Peyer's patch (tissue), 4 donors: ENCODE measurements around the gene PRTG.
"Not testable (repeated sequence)": the region's sequence is repeated elsewhere in the genome, so short reads cannot be mapped to it uniquely, and the experiment has no call there.

Experiments used
- CTCF ChIP-seq, 6 experiments: fragments of 450-650 bp in 4 of 6; fragments of 200-600 bp in 2 of 6; sonication (generic) in 1 of 6; IDR thresholded peaks; one replicate each; pipeline ENCODE4 v1.5.1; 2017 to 2019; ENCODE audit warnings: antibody characterized with exemption in 6 of 6, mild to moderate bottlenecking in 3 of 6, moderate library complexity in 1 of 6
- POLR2A ChIP-seq, 2 donors: fragments of 450-650 bp; IDR thresholded peaks; one replicate each; pipeline ENCODE4 v1.5.1; 2017; ENCODE audit warnings: antibody characterized with exemption in 2 of 2, mild to moderate bottlenecking in 2 of 2, moderate library complexity in 2 of 2

GRCh38 chr15:55593019-55593418, 149.9 kb downstream of the PRTG start:
- TF ChIP-seq POLR2A, CTCF (IDR thresholded peaks at IDR 0.05): not testable (repeated sequence)
